ENCODE measurements around the gene LMBR1L.
A peak's percentile ranks its signal among the peaks of the same experiment; 100 is the strongest.

- TF ChIP-seq POLR2A (IDR thresholded peaks at IDR 0.05; ENCODE audit: control extremely low read depth in 1 of 2, low read depth in 2 of 2, low read length in 2 of 2) (no peak), CTCF (IDR thresholded peaks at IDR 0.05; ENCODE audit: control extremely low read depth in 1 of 3, insufficient read depth in 1 of 3, low read depth in 1 of 3, low read length in 3 of 3) (no peak), GABPA (IDR thresholded peaks at IDR 0.05; ENCODE audit: borderline replicate concordance, insufficient read depth, low read length) (no peak), EP300 (IDR thresholded peaks at IDR 0.05; ENCODE audit: borderline replicate concordance in 1 of 2, low read depth in 2 of 2, low read length in 2 of 2) (no peak), ZNF274 (IDR thresholded peaks at IDR 0.05; ENCODE audit: borderline replicate concordance, extremely low read depth, low read length) (no peak), TAF1 (IDR thresholded peaks at IDR 0.05; ENCODE audit: low read depth, low read length) (no peak), E2F6 (IDR thresholded peaks at IDR 0.05) (peak; percentile 57), MAFK (IDR thresholded peaks at IDR 0.05; ENCODE audit: low read depth, low read length) (no peak), EZH2 (IDR thresholded peaks at IDR 0.05; ENCODE audit: low read depth, low read length, severe bottlenecking) (peak; percentile 57)
Observed at GRCh38 chr12:49091056-49091835, 19.4 kb downstream of the LMBR1L start.

Data from H1 (cell line).